Measurements from ENCODE around the gene DCUN1D2. TPM values are rescaled to one million over a fixed set of nuclear protein-coding genes. Genes with fewer than 3 reads are reported as not detected.

The DCUN1D2 gene
- total RNA-seq, 2 experiments from 2014 or later: 9.2 to 16.5 TPM

DNA sequence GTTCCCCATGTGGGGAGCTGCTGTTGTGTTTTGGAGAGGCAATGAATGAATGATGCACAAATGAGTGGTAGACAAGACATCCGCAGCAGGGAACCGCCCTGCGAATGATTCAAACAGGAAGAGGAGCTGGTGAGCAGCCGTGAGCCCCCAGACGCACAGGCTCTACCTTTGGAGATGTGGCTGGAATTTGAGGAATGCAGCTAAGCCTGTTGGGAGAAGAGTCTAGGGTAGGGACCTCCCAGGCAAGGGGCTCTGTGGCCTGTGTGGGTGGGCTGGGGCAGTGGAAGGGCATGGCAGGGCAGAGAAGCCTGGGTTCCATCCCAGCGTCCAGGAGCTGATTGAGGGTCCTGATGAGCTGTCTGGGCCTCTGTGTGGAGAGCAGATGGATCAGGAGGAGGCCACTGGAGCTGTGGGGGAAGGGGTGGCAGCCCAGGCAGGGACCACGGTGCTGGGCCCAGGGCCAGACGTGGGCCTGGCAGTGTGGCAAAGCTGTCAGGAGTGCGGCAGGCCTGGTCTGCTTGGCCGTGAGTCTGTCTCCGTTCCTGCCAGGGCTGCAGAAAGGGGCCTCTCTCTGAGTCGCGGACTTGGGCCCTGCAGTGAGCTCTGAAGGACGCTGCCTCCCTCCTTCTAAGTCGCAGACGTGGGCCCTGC, 41.8 kb upstream of the DCUN1D2 start:
- H3K4me2 ChIP-seq (ENCODE audit: low read length): no peak overlapping the region
- no peak overlapping the region for H3K27ac ChIP-seq (ENCODE audit: low read depth, low read length, poor library complexity, severe bottlenecking)
- POLR2A ChIA-PET: no interaction called here
- no peaks in the 10 kb centered on the region for H4K20me1 ChIP-seq (ENCODE audit: insufficient read depth, low read length)
- H3K36me3 ChIP-seq (ENCODE audit: insufficient read depth, low read length): no peaks in the 10 kb centered on the region
- no peak overlapping the region for H2AFZ ChIP-seq (ENCODE audit: low read length)
- no peak overlapping the region for H3K4me3 ChIP-seq (ENCODE audit: low read depth, low read length, poor library complexity, severe bottlenecking)
- intact Hi-C loops (cut with micrococcal nuclease; ENCODE audit: unreplicated experiment): no loop called here
- TF ChIP-seq, protein P1, sequence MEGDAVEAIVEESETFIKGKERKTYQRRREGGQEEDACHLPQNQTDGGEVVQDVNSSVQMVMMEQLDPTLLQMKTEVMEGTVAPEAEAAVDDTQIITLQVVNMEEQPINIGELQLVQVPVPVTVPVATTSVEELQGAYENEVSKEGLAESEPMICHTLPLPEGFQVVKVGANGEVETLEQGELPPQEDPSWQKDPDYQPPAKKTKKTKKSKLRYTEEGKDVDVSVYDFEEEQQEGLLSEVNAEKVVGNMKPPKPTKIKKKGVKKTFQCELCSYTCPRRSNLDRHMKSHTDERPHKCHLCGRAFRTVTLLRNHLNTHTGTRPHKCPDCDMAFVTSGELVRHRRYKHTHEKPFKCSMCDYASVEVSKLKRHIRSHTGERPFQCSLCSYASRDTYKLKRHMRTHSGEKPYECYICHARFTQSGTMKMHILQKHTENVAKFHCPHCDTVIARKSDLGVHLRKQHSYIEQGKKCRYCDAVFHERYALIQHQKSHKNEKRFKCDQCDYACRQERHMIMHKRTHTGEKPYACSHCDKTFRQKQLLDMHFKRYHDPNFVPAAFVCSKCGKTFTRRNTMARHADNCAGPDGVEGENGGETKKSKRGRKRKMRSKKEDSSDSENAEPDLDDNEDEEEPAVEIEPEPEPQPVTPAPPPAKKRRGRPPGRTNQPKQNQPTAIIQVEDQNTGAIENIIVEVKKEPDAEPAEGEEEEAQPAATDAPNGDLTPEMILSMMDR (conservative IDR thresholded peaks at IDR 0.05; ENCODE audit: low read length): no peak
- no peak for TF ChIP-seq EZH2phosphoT487 (IDR thresholded peaks at IDR 0.05; ENCODE audit: borderline replicate concordance, low read depth, low read length)
- no peaks in the 10 kb centered on the region for H3K9me2 ChIP-seq (ENCODE audit: insufficient read depth, low read length)
- no TSS peak for BruUV-seq (replicated peaks)
- CTCF ChIA-PET (ENCODE audit: unreplicated experiment): no interaction called here
- no peaks in the 10 kb centered on the region for H3K79me2 ChIP-seq (ENCODE audit: insufficient read depth, low read depth, low read length)
- peaks cover 11% of the 10 kb centered on the region for H3K4me1 ChIP-seq (ENCODE audit: insufficient read depth, low read length, poor library complexity, severe bottlenecking)
- no peaks in the 10 kb centered on the region for H3K9me3 ChIP-seq (ENCODE audit: low read length)
- no peak for DNase-seq (ENCODE audit: low spot score)

DNA sequence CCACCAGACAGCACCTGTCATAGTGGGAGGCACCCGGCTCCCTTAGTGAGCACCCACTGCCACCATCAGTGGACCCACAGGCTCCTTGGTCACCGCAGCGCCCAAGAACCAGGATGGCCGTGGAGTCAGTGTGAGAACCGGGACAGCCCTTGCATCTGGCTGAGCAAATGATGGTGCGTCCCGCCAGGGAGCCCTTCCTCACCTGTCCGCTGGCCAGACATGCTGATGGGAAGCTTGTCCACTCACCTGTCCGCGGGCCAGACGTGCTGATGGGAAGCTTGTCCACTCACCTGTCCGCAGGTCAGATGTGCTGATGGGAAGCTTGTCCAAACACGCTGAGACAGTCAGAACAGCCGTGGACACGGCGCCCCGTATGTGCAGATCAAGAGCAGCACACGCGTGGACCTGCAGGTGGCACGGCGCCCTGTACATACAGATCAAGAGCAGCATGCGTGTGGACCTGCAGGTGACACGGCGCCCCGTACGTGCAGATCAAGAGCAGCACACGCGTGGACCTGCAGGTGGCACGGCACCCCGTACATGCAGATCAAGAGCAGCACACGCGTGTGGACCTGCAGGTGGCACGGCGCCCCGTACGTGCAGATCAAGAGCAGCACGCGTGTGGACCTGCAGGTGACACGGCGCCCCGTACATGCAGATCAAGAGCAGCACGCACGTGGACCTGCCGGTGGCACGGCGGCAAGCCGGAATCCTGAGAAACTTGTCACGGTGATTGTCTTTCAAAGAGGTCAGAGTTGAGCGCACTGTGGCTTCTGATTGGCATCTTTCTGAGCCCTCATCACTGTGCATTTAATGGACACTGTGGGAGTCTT, 40.7 kb upstream of the DCUN1D2 start:
- Histone ChIP-seq H3K4me2 (ENCODE audit: low read length) (no peak overlapping the region), H3K9me2 (ENCODE audit: insufficient read depth, low read length) (no peaks in the 10 kb centered on the region), H3K4me1 (ENCODE audit: insufficient read depth, low read length, poor library complexity, severe bottlenecking) (peaks cover 21% of the 10 kb centered on the region), H4K20me1 (ENCODE audit: insufficient read depth, low read length) (no peaks in the 10 kb centered on the region), H3K36me3 (ENCODE audit: insufficient read depth, low read length) (no peaks in the 10 kb centered on the region), H3K27ac (ENCODE audit: low read depth, low read length, poor library complexity, severe bottlenecking) (no peak overlapping the region), H3K9me3 (ENCODE audit: low read length) (no peaks in the 10 kb centered on the region), H2AFZ (ENCODE audit: low read length) (no peak overlapping the region), H3K79me2 (ENCODE audit: insufficient read depth, low read depth, low read length) (no peaks in the 10 kb centered on the region), H3K4me3 (ENCODE audit: low read depth, low read length, poor library complexity, severe bottlenecking) (no peak overlapping the region)
- intact Hi-C loops (cut with micrococcal nuclease; ENCODE audit: unreplicated experiment): no loop called here
- no peak for DNase-seq (ENCODE audit: low spot score)
- ChIA-PET CTCF (ENCODE audit: unreplicated experiment) (no interaction called here), POLR2A (no interaction called here)
- TF ChIP-seq, protein P1 (conservative IDR thresholded peaks at IDR 0.05; ENCODE audit: low read length): no peak
- TF ChIP-seq EZH2phosphoT487 (IDR thresholded peaks at IDR 0.05; ENCODE audit: borderline replicate concordance, low read depth, low read length): no peak
- no TSS peak for BruUV-seq (replicated peaks)

GRCh38 chr13:113528813-113529180, 38.3 kb upstream of the DCUN1D2 start:
- Histone ChIP-seq H3K27ac (ENCODE audit: low read depth, low read length, poor library complexity, severe bottlenecking) (no peak overlapping the region), H3K4me3 (ENCODE audit: low read depth, low read length, poor library complexity, severe bottlenecking) (no peak overlapping the region), H3K4me2 (ENCODE audit: low read length) (no peak overlapping the region), H3K9me2 (ENCODE audit: insufficient read depth, low read length) (no peaks in the 10 kb centered on the region), H2AFZ (ENCODE audit: low read length) (no peak overlapping the region), H3K36me3 (ENCODE audit: insufficient read depth, low read length) (no peaks in the 10 kb centered on the region), H3K4me1 (ENCODE audit: insufficient read depth, low read length, poor library complexity, severe bottlenecking) (peaks cover 21% of the 10 kb centered on the region), H4K20me1 (ENCODE audit: insufficient read depth, low read length) (no peaks in the 10 kb centered on the region), H3K79me2 (ENCODE audit: insufficient read depth, low read depth, low read length) (no peaks in the 10 kb centered on the region), H3K9me3 (ENCODE audit: low read length) (no peaks in the 10 kb centered on the region)
- ChIA-PET CTCF (ENCODE audit: unreplicated experiment) (interaction anchor here (0.6 kb wide), 1 partner anchor 12 kb away, joined by 3 read pairs; no protein-coding TSS in a partner anchor), POLR2A (interaction anchor here (0.6 kb wide), 1 partner anchor 297 kb away, joined by 3 read pairs; no protein-coding TSS in a partner anchor)
- TF ChIP-seq EZH2phosphoT487 (IDR thresholded peaks at IDR 0.05; ENCODE audit: borderline replicate concordance, low read depth, low read length): no peak
- TF ChIP-seq, protein P1 (conservative IDR thresholded peaks at IDR 0.05; ENCODE audit: low read length): no peak
- no peak for DNase-seq (ENCODE audit: low spot score)
- no TSS peak for BruUV-seq (replicated peaks)
- intact Hi-C loops (cut with micrococcal nuclease; ENCODE audit: unreplicated experiment): no loop called here
